ENCODE results near the gene RASGEF1B. TPM values are rescaled to one million over a fixed set of nuclear protein-coding genes. Genes with fewer than 3 reads are reported as not detected.
A peak's percentile ranks its signal among the peaks of the same experiment; 100 is the strongest.

The RASGEF1B gene
- 9.9 TPM for total RNA-seq

GRCh38 chr4:81471588-81472280, at the start of gene RASGEF1B:
RASGEF1B (minus strand) TSS chr4:81471907; CDS start chr4:81459508, 12,399 bp downstream.
- Histone ChIP-seq H3K27me3 (ENCODE audit: control insufficient read depth in 3 of 3, insufficient read depth in 3 of 3, low read length in 3 of 3) (no peaks in the 10 kb centered on the region), H3K27ac (ENCODE audit: low read depth, low read length) (peak within 1 kb of the TSS; percentile 93), H3K9ac (ENCODE audit: low read depth in 1 of 3, low read length in 3 of 3) (peak within 1 kb of the TSS; percentile 80 to 87 (median 81)), H3K4me3 (ENCODE audit: low read length in 3 of 3) (peak within 1 kb of the TSS; percentile 75 to 92 (median 88)), H3K9me3 (ENCODE audit: control insufficient read depth in 3 of 3, low read length in 3 of 3) (no peaks in the 10 kb centered on the region), H3K36me3 (ENCODE audit: control insufficient read depth in 3 of 3, insufficient read depth in 3 of 3, low read length in 3 of 3) (no peaks in the 10 kb centered on the region), H3K4me1 (ENCODE audit: control insufficient read depth in 3 of 3, insufficient read depth in 3 of 3, low read length in 3 of 3) (peaks cover 7 to 22% (median 7%) of the 10 kb centered on the region in 3 donors)

- no peak overlapping the region for H3K9ac ChIP-seq (ENCODE audit: low read depth in 1 of 3, low read length in 3 of 3)
- no peak overlapping the region for H3K27ac ChIP-seq (ENCODE audit: low read depth, low read length)
- no peaks in the 10 kb centered on the region for H3K36me3 ChIP-seq (ENCODE audit: control insufficient read depth in 3 of 3, insufficient read depth in 3 of 3, low read length in 3 of 3)
- H3K4me1 ChIP-seq (ENCODE audit: control insufficient read depth in 3 of 3, insufficient read depth in 3 of 3, low read length in 3 of 3): peaks cover 0 to 3% (median 0%) of the 10 kb centered on the region in 3 donors
- H3K27me3 ChIP-seq (ENCODE audit: control insufficient read depth in 3 of 3, insufficient read depth in 3 of 3, low read length in 3 of 3): no peaks in the 10 kb centered on the region
- H3K9me3 ChIP-seq (ENCODE audit: control insufficient read depth in 3 of 3, low read length in 3 of 3): no peaks in the 10 kb centered on the region
- no peak overlapping the region for H3K4me3 ChIP-seq (ENCODE audit: low read length in 3 of 3)
Observed at GRCh38 chr4:81519856-81520255, 48.1 kb upstream of the RASGEF1B start.

- no peaks in the 10 kb centered on the region for H3K27me3 ChIP-seq (ENCODE audit: control insufficient read depth in 3 of 3, insufficient read depth in 3 of 3, low read length in 3 of 3)
- H3K4me3 ChIP-seq (ENCODE audit: low read length in 3 of 3): no peak overlapping the region
- H3K4me1 ChIP-seq (ENCODE audit: control insufficient read depth in 3 of 3, insufficient read depth in 3 of 3, low read length in 3 of 3): peaks cover 0 to 3% (median 0%) of the 10 kb centered on the region in 3 donors
- H3K36me3 ChIP-seq (ENCODE audit: control insufficient read depth in 3 of 3, insufficient read depth in 3 of 3, low read length in 3 of 3): no peaks in the 10 kb centered on the region
- no peaks in the 10 kb centered on the region for H3K9me3 ChIP-seq (ENCODE audit: control insufficient read depth in 3 of 3, low read length in 3 of 3)
- no peak overlapping the region for H3K9ac ChIP-seq (ENCODE audit: low read depth in 1 of 3, low read length in 3 of 3)
- no peak overlapping the region for H3K27ac ChIP-seq (ENCODE audit: low read depth, low read length)
Observed at GRCh38 chr4:81519427-81519773, 47.7 kb upstream of the RASGEF1B start.

GRCh38 chr4:81518762-81519426, 47.2 kb upstream of the RASGEF1B start:
- H3K4me3 ChIP-seq (ENCODE audit: low read length in 3 of 3): no peak overlapping the region
- no peaks in the 10 kb centered on the region for H3K9me3 ChIP-seq (ENCODE audit: control insufficient read depth in 3 of 3, low read length in 3 of 3)
- H3K9ac ChIP-seq (ENCODE audit: low read depth in 1 of 3, low read length in 3 of 3): no peak overlapping the region
- H3K36me3 ChIP-seq (ENCODE audit: control insufficient read depth in 3 of 3, insufficient read depth in 3 of 3, low read length in 3 of 3): no peaks in the 10 kb centered on the region
- no peaks in the 10 kb centered on the region for H3K27me3 ChIP-seq (ENCODE audit: control insufficient read depth in 3 of 3, insufficient read depth in 3 of 3, low read length in 3 of 3)
- peaks cover 0 to 3% (median 0%) of the 10 kb centered on the region in 3 donors for H3K4me1 ChIP-seq (ENCODE audit: control insufficient read depth in 3 of 3, insufficient read depth in 3 of 3, low read length in 3 of 3)
- H3K27ac ChIP-seq (ENCODE audit: low read depth, low read length): no peak overlapping the region

GRCh38 chr4:81516241-81516640, 44.5 kb upstream of the RASGEF1B start:
- no peak overlapping the region for H3K9ac ChIP-seq (ENCODE audit: low read depth in 1 of 3, low read length in 3 of 3)
- no peaks in the 10 kb centered on the region for H3K9me3 ChIP-seq (ENCODE audit: control insufficient read depth in 3 of 3, low read length in 3 of 3)
- H3K27me3 ChIP-seq (ENCODE audit: control insufficient read depth in 3 of 3, insufficient read depth in 3 of 3, low read length in 3 of 3): no peaks in the 10 kb centered on the region
- H3K4me1 ChIP-seq (ENCODE audit: control insufficient read depth in 3 of 3, insufficient read depth in 3 of 3, low read length in 3 of 3): peaks cover 0 to 3% (median 0%) of the 10 kb centered on the region in 3 donors
- H3K4me3 ChIP-seq (ENCODE audit: low read length in 3 of 3): no peak overlapping the region
- no peak overlapping the region for H3K27ac ChIP-seq (ENCODE audit: low read depth, low read length)
- no peaks in the 10 kb centered on the region for H3K36me3 ChIP-seq (ENCODE audit: control insufficient read depth in 3 of 3, insufficient read depth in 3 of 3, low read length in 3 of 3)

GRCh38 chr4:81512757-81513501, 41.2 kb upstream of the RASGEF1B start:
- Histone ChIP-seq H3K27me3 (ENCODE audit: control insufficient read depth in 3 of 3, insufficient read depth in 3 of 3, low read length in 3 of 3) (no peaks in the 10 kb centered on the region), H3K9me3 (ENCODE audit: control insufficient read depth in 3 of 3, low read length in 3 of 3) (no peaks in the 10 kb centered on the region), H3K9ac (ENCODE audit: low read depth in 1 of 3, low read length in 3 of 3) (no peak overlapping the region), H3K36me3 (ENCODE audit: control insufficient read depth in 3 of 3, insufficient read depth in 3 of 3, low read length in 3 of 3) (no peaks in the 10 kb centered on the region), H3K4me1 (ENCODE audit: control insufficient read depth in 3 of 3, insufficient read depth in 3 of 3, low read length in 3 of 3) (peaks cover 0 to under 1% (median 0%) of the 10 kb centered on the region in 3 donors), H3K27ac (ENCODE audit: low read depth, low read length) (no peak overlapping the region), H3K4me3 (ENCODE audit: low read length in 3 of 3) (no peak overlapping the region)

- Histone ChIP-seq H3K27ac (ENCODE audit: low read depth, low read length) (no peak overlapping the region), H3K36me3 (ENCODE audit: control insufficient read depth in 3 of 3, insufficient read depth in 3 of 3, low read length in 3 of 3) (no peaks in the 10 kb centered on the region), H3K4me3 (ENCODE audit: low read length in 3 of 3) (no peak overlapping the region), H3K9me3 (ENCODE audit: control insufficient read depth in 3 of 3, low read length in 3 of 3) (no peaks in the 10 kb centered on the region), H3K4me1 (ENCODE audit: control insufficient read depth in 3 of 3, insufficient read depth in 3 of 3, low read length in 3 of 3) (no peaks in the 10 kb centered on the region), H3K27me3 (ENCODE audit: control insufficient read depth in 3 of 3, insufficient read depth in 3 of 3, low read length in 3 of 3) (no peaks in the 10 kb centered on the region), H3K9ac (ENCODE audit: low read depth in 1 of 3, low read length in 3 of 3) (no peak overlapping the region)
Observed at GRCh38 chr4:81512001-81512756, 40.5 kb upstream of the RASGEF1B start.

- H3K36me3 ChIP-seq (ENCODE audit: control insufficient read depth in 3 of 3, insufficient read depth in 3 of 3, low read length in 3 of 3): no peaks in the 10 kb centered on the region
Observed at GRCh38 chr4:81510643-81511178, 39.0 kb upstream of the RASGEF1B start.

GRCh38 chr4:81509822-81510221, 38.1 kb upstream of the RASGEF1B start:
- Histone ChIP-seq H3K9me3 (ENCODE audit: control insufficient read depth in 3 of 3, low read length in 3 of 3) (no peaks in the 10 kb centered on the region), H3K36me3 (ENCODE audit: control insufficient read depth in 3 of 3, insufficient read depth in 3 of 3, low read length in 3 of 3) (no peaks in the 10 kb centered on the region), H3K27ac (ENCODE audit: low read depth, low read length) (no peak overlapping the region), H3K27me3 (ENCODE audit: control insufficient read depth in 3 of 3, insufficient read depth in 3 of 3, low read length in 3 of 3) (no peaks in the 10 kb centered on the region), H3K9ac (ENCODE audit: low read depth in 1 of 3, low read length in 3 of 3) (no peak overlapping the region), H3K4me1 (ENCODE audit: control insufficient read depth in 3 of 3, insufficient read depth in 3 of 3, low read length in 3 of 3) (peaks cover 0 to 3% (median 0%) of the 10 kb centered on the region in 3 donors), H3K4me3 (ENCODE audit: low read length in 3 of 3) (no peak overlapping the region)

More at GRCh38 chr4:81510643-81511178, 39.0 kb upstream of the RASGEF1B start:
- H3K9ac ChIP-seq (ENCODE audit: low read depth in 1 of 3, low read length in 3 of 3): no peak overlapping the region
- no peak overlapping the region for H3K4me3 ChIP-seq (ENCODE audit: low read length in 3 of 3)
- no peaks in the 10 kb centered on the region for H3K4me1 ChIP-seq (ENCODE audit: control insufficient read depth in 3 of 3, insufficient read depth in 3 of 3, low read length in 3 of 3)
- H3K9me3 ChIP-seq (ENCODE audit: control insufficient read depth in 3 of 3, low read length in 3 of 3): no peaks in the 10 kb centered on the region
- H3K27ac ChIP-seq (ENCODE audit: low read depth, low read length): no peak overlapping the region
- no peaks in the 10 kb centered on the region for H3K27me3 ChIP-seq (ENCODE audit: control insufficient read depth in 3 of 3, insufficient read depth in 3 of 3, low read length in 3 of 3)

All from skeletal muscle tissue (tissue), 4 donors.